GM12872 (cell line): ENCODE measurements around the gene DGKG.

Experiments
- TF ChIP-seq, protein P1 (sequence below): IDR thresholded peaks from 3 replicates; pipeline ENCODE4 v1.5.1; 2011; ENCODE audit warnings: low read depth, mild to moderate bottlenecking, low read length, moderate library complexity; ENCODE audit not compliant: insufficient read depth

The DGKG gene

DNA sequence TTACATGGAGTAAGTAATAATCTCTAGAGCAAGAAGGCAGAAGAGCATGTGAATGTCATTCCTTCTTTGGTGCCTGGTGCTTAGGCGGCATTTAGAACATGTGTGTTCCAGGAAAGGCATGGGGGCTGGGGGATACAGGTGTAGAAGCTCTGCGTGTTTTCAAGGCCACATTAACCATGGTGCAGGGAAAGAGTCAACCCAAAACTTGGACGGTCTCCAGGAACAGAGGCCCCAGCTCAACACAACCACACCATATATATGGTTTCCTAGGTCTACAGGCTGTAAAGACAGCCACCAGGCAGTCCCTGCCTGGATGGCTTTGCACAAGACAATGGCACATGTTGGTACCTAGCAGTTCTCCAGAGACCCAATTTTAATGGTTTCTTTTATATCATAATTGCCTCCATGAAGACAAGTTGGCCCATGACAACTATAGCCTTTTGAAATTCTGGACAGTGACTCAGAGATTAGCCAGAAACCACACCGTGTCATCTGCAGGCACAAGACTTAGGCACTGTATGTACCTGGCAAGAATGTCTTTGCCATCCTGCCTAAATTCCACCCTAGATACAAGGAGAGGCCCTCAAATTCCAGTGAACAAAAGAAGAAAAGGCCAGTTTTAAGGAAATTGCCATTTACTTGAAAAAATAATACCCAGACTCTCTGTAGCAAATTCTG lies 25.0 kb upstream of the DGKG start:
- TF ChIP-seq, protein P1, sequence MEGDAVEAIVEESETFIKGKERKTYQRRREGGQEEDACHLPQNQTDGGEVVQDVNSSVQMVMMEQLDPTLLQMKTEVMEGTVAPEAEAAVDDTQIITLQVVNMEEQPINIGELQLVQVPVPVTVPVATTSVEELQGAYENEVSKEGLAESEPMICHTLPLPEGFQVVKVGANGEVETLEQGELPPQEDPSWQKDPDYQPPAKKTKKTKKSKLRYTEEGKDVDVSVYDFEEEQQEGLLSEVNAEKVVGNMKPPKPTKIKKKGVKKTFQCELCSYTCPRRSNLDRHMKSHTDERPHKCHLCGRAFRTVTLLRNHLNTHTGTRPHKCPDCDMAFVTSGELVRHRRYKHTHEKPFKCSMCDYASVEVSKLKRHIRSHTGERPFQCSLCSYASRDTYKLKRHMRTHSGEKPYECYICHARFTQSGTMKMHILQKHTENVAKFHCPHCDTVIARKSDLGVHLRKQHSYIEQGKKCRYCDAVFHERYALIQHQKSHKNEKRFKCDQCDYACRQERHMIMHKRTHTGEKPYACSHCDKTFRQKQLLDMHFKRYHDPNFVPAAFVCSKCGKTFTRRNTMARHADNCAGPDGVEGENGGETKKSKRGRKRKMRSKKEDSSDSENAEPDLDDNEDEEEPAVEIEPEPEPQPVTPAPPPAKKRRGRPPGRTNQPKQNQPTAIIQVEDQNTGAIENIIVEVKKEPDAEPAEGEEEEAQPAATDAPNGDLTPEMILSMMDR, result no peak

DNA sequence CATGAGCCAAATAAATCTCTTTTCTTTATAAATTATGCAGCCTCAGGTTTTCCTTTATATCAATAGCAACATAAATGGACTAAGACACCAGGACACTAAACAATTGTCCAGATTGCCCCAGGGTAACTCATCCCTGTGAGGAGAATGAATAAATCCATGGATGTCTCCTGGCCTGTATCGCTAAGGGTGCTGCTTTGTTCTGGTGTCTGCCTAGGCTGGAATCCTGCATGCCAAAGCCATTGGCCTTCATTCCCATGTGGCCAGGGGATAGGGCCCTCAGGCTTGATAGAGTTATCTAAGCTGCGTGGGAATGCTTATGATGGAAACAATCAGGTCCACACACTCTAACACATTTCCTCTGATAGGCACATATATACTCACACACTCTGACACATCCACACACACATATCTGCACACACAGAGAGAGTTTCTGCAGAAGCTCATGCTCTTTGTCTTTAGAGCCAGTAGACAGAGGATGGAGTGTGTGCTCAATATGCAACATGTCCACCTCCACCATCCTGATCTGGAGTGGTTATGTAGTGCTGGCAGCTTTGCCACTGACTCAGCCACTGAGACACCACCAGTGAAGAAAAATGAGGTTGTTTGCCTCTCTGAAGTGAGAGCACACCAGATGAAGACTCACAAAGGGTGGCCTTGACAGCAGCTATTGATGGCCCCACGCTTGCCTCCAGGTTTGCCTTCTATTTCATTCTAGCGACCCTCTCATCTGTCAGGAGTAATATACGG lies 24.0 kb upstream of the DGKG start:
- TF ChIP-seq, protein P1, result no peak

DNA sequence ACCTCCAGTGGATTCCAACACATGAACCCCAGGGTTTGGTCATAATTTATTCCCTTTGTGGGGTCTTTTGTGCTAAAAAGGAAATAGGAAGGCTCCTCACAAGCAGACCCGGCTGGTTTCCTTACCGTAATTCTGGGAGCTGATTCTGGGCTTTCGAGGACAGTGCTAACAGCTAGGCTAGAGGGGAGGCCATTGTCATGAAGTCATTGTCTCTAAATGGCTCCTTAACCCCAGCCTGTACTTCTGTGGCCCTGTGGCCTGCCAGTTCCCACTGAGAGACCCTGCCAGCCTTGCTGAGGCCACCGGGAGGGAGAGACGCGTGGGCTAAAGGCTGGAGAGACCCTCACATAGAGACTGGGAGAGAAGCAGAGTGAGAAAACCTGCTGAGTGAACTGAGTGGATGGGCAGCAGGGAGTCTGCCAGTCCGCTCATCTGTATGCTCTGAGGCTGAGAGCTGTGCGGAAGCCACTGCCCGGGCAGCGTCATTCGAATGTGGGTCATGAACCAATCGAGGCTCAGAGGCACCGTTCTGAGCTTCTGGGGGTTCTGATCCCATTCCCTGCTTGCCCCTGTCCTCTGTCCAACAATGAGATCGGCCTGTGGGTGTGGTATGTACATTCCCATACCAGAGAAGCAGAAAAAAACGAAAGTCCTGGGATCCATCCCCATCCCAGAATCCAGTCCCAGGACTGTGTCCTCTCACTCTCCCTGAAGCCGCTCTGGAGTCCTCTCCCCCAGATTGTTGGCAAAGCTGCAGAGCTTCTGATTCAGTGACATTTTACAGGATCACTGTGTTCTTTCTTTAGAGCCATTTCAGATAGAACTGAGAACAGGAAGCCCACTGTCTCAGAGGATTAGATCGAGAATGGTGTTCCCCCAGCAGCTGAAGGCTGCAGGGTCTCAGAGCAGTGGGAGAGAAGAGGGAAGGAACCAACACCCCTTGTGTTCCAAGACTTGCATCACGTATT lies 21.3 kb upstream of the DGKG start:
- TF ChIP-seq, protein P1, result no peak

DNA sequence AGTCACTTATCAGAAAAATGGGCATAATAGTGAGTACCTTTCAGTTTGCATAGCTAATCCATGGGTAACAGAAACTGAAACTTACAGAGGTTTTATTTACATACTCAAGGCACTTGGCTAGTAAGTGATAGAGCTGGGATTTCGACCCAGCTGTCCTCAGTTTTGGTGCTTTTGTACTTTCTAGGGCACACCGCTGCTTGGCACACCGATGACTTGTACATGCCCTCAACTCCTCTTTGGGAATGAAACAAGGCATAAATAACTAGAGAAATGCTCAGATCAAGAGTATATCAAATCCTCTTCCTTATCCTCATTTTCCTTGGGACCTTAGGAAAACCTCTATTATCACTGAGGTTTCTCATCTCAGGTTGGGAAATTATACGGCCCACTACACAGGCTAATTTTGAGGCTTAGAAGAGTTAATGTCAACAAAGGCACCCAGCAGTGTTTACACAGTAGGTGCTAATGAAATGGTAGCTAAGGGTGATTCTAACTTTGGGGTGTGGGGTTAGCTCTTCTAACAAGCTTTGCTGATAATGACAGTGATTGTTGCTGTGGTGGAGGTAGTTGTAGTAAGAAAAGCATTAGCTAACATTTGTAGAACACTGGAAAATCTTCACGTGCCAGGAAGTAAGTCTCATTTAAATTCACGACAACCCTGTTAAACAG lies 20.3 kb upstream of the DGKG start:
- TF ChIP-seq, protein P1, result no peak

DNA sequence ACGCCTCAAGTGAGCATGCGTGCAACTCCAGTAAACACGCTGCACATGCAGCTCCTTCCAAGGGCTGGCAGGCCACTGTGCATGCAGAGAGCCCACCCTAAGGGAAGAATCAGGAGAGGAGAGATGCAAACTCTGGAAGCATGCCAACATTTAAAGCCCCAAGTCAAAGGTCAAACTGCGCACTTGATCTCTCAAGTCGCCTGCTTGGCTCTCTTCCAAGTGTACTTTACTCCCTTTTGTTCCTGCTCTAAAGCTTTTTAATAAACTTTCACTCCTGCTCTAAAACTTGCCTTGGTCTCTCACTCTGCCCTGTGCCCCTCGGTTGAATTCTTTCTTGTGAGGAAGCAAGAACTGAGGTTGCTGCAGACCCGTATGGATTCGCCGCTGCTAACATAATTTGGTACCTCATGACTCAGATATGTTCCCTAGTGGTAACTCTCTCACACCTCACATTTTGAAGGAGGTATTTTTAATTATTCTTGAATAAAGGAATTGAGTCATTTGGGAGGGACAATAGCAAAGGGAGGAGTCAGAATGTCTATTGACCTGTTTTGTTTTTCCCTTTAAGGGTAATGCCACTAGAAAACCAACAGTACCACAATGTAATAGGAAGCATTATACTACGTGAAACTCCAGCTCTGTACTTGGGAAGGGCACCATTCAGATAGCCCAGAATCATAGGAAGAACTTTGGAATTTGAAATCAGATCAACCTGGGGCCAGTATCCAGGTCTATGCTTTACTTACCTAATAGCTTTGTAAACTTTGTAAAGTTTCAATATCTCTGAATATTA lies 19.6 kb upstream of the DGKG start:
- TF ChIP-seq, protein P1, result no peak

DNA sequence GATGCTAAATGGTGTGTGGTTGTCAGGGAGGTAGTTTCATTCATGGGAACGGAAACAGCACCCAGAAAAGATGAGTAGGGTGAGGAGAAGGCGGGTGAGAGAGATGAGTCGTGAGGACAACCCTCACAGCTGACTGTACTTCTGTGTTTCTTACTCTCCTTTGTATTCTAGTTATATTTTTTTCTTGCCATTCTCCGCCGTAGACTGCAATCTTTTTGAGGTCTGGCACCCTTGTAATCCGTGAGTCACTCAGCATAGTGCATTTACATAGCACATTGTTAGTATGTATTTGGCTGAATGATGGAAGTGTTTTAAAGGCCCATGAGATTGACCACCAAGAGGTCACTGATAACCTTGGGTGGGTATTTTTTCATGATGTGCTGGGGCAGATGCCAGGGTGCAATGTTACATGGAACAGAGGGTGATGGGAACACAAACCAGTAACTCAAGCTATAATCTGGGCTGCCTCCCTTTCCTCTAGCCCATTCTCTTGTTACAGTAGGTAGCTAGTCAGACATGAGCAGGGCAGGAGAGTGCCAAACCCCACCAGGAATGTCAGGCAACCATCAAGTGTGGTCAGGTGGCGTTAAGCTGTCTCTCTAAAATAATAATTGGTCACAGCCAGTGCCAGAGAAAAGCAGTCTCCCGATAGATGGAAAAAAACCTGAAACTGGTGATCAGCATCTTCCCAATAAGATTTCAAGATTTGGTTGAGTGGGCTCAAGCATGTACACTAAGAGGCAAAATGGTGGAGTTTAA lies 18.8 kb upstream of the DGKG start:
- TF ChIP-seq, protein P1, result no peak
